ENCODE results near the gene ATRNL1.

DNA sequence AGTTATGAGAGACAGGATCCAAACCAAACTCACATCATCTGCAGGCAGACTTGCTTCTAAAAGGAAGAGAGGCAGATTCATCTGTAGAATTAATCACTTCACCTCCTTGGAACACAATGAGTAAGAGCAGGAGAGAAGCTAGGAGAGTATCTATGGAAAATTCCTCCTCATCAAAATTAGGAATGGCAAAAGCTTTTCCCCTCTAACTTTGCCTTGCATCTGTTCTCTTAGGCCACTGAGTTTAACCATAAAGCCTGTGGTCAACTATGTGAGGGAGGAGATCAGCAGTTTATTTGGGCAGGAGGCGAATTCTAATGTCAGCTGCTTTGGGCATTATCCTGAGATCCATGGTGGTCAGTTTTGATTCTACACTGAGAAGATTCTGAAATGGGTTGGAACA, 618.1 kb downstream of the ATRNL1 start:
- no peak for TF ChIP-seq CTCF (IDR thresholded peaks at IDR 0.05 in 2 of 3, conservative IDR thresholded peaks at IDR 0.05 in 1 of 3; ENCODE audit: borderline replicate concordance in 1 of 3, insufficient read depth in 1 of 3, low read depth in 2 of 3, low read length in 2 of 3)
- TF ChIP-seq POLR2A (IDR thresholded peaks at IDR 0.05; ENCODE audit: borderline replicate concordance, extremely low read depth, insufficient read depth, insufficient read length), result no peak
- no peak for TF ChIP-seq ATF3 (IDR thresholded peaks at IDR 0.05)
- no peak for TF ChIP-seq SIN3A (IDR thresholded peaks at IDR 0.05; ENCODE audit: low read depth)
- no peak for TF ChIP-seq TCF7L2 (IDR thresholded peaks at IDR 0.05; ENCODE audit: borderline replicate concordance, extremely low read depth, insufficient read depth, insufficient read length)
- TF ChIP-seq SRF (IDR thresholded peaks at IDR 0.05; ENCODE audit: low read depth), result no peak
- TF ChIP-seq, protein P1, sequence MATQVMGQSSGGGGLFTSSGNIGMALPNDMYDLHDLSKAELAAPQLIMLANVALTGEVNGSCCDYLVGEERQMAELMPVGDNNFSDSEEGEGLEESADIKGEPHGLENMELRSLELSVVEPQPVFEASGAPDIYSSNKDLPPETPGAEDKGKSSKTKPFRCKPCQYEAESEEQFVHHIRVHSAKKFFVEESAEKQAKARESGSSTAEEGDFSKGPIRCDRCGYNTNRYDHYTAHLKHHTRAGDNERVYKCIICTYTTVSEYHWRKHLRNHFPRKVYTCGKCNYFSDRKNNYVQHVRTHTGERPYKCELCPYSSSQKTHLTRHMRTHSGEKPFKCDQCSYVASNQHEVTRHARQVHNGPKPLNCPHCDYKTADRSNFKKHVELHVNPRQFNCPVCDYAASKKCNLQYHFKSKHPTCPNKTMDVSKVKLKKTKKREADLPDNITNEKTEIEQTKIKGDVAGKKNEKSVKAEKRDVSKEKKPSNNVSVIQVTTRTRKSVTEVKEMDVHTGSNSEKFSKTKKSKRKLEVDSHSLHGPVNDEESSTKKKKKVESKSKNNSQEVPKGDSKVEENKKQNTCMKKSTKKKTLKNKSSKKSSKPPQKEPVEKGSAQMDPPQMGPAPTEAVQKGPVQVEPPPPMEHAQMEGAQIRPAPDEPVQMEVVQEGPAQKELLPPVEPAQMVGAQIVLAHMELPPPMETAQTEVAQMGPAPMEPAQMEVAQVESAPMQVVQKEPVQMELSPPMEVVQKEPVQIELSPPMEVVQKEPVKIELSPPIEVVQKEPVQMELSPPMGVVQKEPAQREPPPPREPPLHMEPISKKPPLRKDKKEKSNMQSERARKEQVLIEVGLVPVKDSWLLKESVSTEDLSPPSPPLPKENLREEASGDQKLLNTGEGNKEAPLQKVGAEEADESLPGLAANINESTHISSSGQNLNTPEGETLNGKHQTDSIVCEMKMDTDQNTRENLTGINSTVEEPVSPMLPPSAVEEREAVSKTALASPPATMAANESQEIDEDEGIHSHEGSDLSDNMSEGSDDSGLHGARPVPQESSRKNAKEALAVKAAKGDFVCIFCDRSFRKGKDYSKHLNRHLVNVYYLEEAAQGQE (IDR thresholded peaks at IDR 0.05; ENCODE audit: low read depth), result no peak
- no peak for TF ChIP-seq EGR1 (IDR thresholded peaks at IDR 0.05; ENCODE audit: low read depth)
- TF ChIP-seq YY1 (IDR thresholded peaks at IDR 0.05; ENCODE audit: extremely low read depth, insufficient replicate concordance, low read depth, low read length), result no peak
- TF ChIP-seq EZH2phosphoT487 (IDR thresholded peaks at IDR 0.05; ENCODE audit: borderline replicate concordance), result no peak
- TF ChIP-seq JUND (IDR thresholded peaks at IDR 0.05), result no peak
- TF ChIP-seq, protein P2, sequence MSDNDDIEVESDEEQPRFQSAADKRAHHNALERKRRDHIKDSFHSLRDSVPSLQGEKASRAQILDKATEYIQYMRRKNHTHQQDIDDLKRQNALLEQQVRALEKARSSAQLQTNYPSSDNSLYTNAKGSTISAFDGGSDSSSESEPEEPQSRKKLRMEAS (IDR thresholded peaks at IDR 0.05), result no peak
- no peak for TF ChIP-seq CEBPB (IDR thresholded peaks at IDR 0.05; ENCODE audit: low read depth)
